B cell (primary cell): ENCODE data around the gene METTL23.

ENCODE experiments used
- CTCF ChIP-seq: fragments of 200-600 bp; IDR thresholded peaks from one replicate; pipeline ENCODE4 v1.8.0; 2022; ENCODE audit warnings: antibody characterized with exemption, mild to moderate bottlenecking
- EZH2 ChIP-seq: IDR thresholded peaks from 2 replicates; pipeline ENCODE4 v1.6.1; 2012; ENCODE audit warnings: borderline replicate concordance, low read depth, mild to moderate bottlenecking, moderate library complexity, low read length; ENCODE audit not compliant: insufficient read depth, poor library complexity, severe bottlenecking

- TF ChIP-seq CTCF (no peak), EZH2 (no peak)
These were observed 15.6 kb upstream of the METTL23 start, which contains the start of gene MXRA7 for GRCh38 chr17:76710863-76711611.
